ENCODE measurements around the gene B3GAT1.

Gene B3GAT1

GRCh38 chr11:134407923-134408322 is 4.1 kb downstream of the B3GAT1 start:
- no peak for DNase-seq

- no peak for DNase-seq
Measured at GRCh38 chr11:134407321-134407828, 4.7 kb downstream of the B3GAT1 start.

GRCh38 chr11:134406264-134407185 is 5.5 kb downstream of the B3GAT1 start:
- DNase-seq = no peak

- DNase-seq = no peak
Measured at GRCh38 chr11:134405841-134406240, 6.2 kb downstream of the B3GAT1 start.

- DNase-seq = no peak
Measured at GRCh38 chr11:134405436-134405835, 6.6 kb downstream of the B3GAT1 start.

- DNase-seq = no peak
Measured at GRCh38 chr11:134404575-134405341, 7.3 kb downstream of the B3GAT1 start.

- no peak for DNase-seq
Measured at GRCh38 chr11:134402910-134403309, 9.1 kb downstream of the B3GAT1 start.

GRCh38 chr11:134401825-134402809 is 9.9 kb downstream of the B3GAT1 start:
- DNase-seq = no peak

- DNase-seq = no peak
Measured at GRCh38 chr11:134399996-134400395, 12.0 kb downstream of the B3GAT1 start.

GRCh38 chr11:134399293-134399654 is 12.8 kb downstream of the B3GAT1 start:
- no peak for DNase-seq

- DNase-seq = no peak
Measured at GRCh38 chr11:134398644-134399292, 13.3 kb downstream of the B3GAT1 start.

- no peak for DNase-seq
Measured at GRCh38 chr11:134398079-134398444, 14.0 kb downstream of the B3GAT1 start.

GRCh38 chr11:134397304-134398078 is 14.6 kb downstream of the B3GAT1 start:
- no peak for DNase-seq

- DNase-seq = no peak
Measured at GRCh38 chr11:134395002-134395401, 17.0 kb downstream of the B3GAT1 start.

GRCh38 chr11:134394311-134394710 is 17.7 kb downstream of the B3GAT1 start:
- no peak for DNase-seq

- no peak for DNase-seq
Measured at GRCh38 chr11:134393638-134394037, 18.4 kb downstream of the B3GAT1 start.

GRCh38 chr11:134392953-134393615 is 19.0 kb downstream of the B3GAT1 start:
- DNase-seq = no peak

- no peak for DNase-seq
Measured at GRCh38 chr11:134391656-134392055, 20.4 kb downstream of the B3GAT1 start.

GRCh38 chr11:134390706-134391569 is 21.1 kb downstream of the B3GAT1 start:
- DNase-seq = no peak

All from DMS79 treated with DMSO at 0.1 percent for 48 hours (cell line).